Erythroblast (primary cell): ENCODE measurements around the gene LCORL.

ENCODE experiments used
- GATA1 ChIP-seq: IDR thresholded peaks from 2 replicates; pipeline ENCODE4 v1.6.1; 2011; ENCODE audit warnings: low read depth, mild to moderate bottlenecking, control low read depth, low read length, moderate library complexity
- POLR2A ChIP-seq: IDR thresholded peaks from 2 replicates; pipeline ENCODE4 v1.6.1; 2011; ENCODE audit warnings: mild to moderate bottlenecking, low read length

GRCh38 chr4:17945303-17945702 is 76.3 kb downstream of the LCORL start:
- TF ChIP-seq POLR2A, result no peak
- no peak for TF ChIP-seq GATA1
